HG03354 (cell line): ENCODE results near the gene ABL1.

Experiments
- ATAC-seq: cut with Tn5 transposase; IDR thresholded peaks from one replicate; pipeline ENCODE4 v1.9.1; 2021; ENCODE audit warnings: mild to moderate bottlenecking; ENCODE audit not compliant: unreplicated experiment, poor library complexity, severe bottlenecking

Gene ABL1

GRCh38 chr9:130824643-130825350, 10.3 kb upstream of the ABL1 start:
- no peak for ATAC-seq

- no peak for ATAC-seq
These were observed 9.8 kb upstream of the ABL1 start for GRCh38 chr9:130825351-130825651.

GRCh38 chr9:130825809-130826208, 9.2 kb upstream of the ABL1 start:
- ATAC-seq, result no peak

- no peak for ATAC-seq
These were observed 5.3 kb upstream of the ABL1 start for GRCh38 chr9:130829762-130830161.

GRCh38 chr9:130830231-130830760, 4.8 kb upstream of the ABL1 start:
- no peak for ATAC-seq

GRCh38 chr9:130831077-130831476, 4.0 kb upstream of the ABL1 start:
- ATAC-seq, result no peak

GRCh38 chr9:130833031-130833990, 1.7 kb upstream of the ABL1 start:
- no peak for ATAC-seq

- peak; percentile 45 for ATAC-seq
These were observed 616 bp downstream of the ABL1 start for GRCh38 chr9:130835441-130836298.

GRCh38 chr9:130837002-130837511, 2.0 kb downstream of the ABL1 start:
- no peak for ATAC-seq

- no peak for ATAC-seq
These were observed 2.6 kb downstream of the ABL1 start for GRCh38 chr9:130837643-130838042.

GRCh38 chr9:130839132-130840111, 4.4 kb downstream of the ABL1 start:
- no peak for ATAC-seq

GRCh38 chr9:130842545-130842944, 7.5 kb downstream of the ABL1 start:
- no peak for ATAC-seq

- ATAC-seq, result no peak
These were observed 8.2 kb downstream of the ABL1 start for GRCh38 chr9:130843049-130843908.

- ATAC-seq, result no peak
These were observed 9.0 kb downstream of the ABL1 start for GRCh38 chr9:130844044-130844451.

- no peak for ATAC-seq
These were observed 10.2 kb downstream of the ABL1 start for GRCh38 chr9:130845254-130845653.

- ATAC-seq, result no peak
These were observed 10.9 kb downstream of the ABL1 start for GRCh38 chr9:130845901-130846481.

- no peak for ATAC-seq
These were observed 11.6 kb downstream of the ABL1 start for GRCh38 chr9:130846487-130847305.
